WI38 (cell line): ENCODE measurements around the gene TBC1D9B.

ENCODE experiments used
- H3K4me3 ChIP-seq: 2 replicates; pipeline ENCODE4 v1.5.1; 2011; ENCODE audit warnings: low read depth, mild to moderate bottlenecking, control low read depth, low read length
- TF ChIP-seq, protein P1 (sequence below): IDR thresholded peaks from 2 replicates; pipeline ENCODE4 v1.5.1; 2012; ENCODE audit warnings: low read depth, mild to moderate bottlenecking, control low read depth, low read length

TBC1D9B gene

DNA sequence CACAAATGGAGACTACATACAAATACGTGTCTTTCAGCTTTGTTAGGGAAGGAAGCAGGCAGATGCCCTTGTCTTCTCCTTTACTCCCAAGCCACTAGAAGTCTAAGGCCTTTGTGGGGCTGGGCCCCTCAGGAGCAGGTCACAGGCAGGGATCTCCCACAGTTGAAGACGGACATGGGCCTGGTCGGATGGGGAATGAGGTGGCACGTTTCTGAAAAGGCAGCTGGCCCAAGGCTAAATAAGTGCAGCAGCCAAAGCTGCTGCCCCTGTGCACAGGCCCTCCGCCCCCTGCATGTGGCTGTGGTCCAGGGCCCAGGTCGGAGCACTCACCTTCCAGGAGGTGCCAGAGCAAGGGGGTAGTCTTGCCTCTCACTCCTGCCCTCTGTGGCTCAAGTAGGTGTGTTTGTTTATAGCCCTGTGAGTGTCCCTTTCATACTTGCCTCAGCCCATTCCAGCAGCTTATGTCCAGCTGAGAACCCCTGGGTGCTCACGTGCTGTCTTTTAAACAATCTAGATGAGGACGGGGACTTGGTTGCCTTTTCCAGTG, 85.2 kb downstream of the TBC1D9B start:
- peak overlapping the region; percentile 98 for H3K4me3 ChIP-seq
- TF ChIP-seq, protein P1, sequence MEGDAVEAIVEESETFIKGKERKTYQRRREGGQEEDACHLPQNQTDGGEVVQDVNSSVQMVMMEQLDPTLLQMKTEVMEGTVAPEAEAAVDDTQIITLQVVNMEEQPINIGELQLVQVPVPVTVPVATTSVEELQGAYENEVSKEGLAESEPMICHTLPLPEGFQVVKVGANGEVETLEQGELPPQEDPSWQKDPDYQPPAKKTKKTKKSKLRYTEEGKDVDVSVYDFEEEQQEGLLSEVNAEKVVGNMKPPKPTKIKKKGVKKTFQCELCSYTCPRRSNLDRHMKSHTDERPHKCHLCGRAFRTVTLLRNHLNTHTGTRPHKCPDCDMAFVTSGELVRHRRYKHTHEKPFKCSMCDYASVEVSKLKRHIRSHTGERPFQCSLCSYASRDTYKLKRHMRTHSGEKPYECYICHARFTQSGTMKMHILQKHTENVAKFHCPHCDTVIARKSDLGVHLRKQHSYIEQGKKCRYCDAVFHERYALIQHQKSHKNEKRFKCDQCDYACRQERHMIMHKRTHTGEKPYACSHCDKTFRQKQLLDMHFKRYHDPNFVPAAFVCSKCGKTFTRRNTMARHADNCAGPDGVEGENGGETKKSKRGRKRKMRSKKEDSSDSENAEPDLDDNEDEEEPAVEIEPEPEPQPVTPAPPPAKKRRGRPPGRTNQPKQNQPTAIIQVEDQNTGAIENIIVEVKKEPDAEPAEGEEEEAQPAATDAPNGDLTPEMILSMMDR, result no peak

DNA sequence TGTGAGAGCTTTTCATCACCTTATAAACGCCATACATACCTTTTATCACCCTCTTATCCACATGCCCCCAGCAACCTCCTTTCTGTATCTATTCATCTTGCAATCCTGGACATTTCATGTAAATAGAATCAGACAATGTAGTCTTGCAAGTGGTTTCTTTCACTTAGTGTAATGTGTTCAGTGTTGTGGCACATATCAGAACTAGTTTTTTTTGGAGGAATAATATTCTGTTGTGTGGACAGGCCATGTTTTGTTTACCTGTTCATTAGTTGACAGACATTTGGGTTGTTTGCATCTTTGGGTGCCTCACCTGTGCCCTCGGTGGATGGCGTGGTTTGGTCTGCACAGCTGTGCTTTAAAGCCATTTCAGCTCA, 85.7 kb downstream of the TBC1D9B start:
- H3K4me3 ChIP-seq, result peak overlapping the region; percentile 98

DNA sequence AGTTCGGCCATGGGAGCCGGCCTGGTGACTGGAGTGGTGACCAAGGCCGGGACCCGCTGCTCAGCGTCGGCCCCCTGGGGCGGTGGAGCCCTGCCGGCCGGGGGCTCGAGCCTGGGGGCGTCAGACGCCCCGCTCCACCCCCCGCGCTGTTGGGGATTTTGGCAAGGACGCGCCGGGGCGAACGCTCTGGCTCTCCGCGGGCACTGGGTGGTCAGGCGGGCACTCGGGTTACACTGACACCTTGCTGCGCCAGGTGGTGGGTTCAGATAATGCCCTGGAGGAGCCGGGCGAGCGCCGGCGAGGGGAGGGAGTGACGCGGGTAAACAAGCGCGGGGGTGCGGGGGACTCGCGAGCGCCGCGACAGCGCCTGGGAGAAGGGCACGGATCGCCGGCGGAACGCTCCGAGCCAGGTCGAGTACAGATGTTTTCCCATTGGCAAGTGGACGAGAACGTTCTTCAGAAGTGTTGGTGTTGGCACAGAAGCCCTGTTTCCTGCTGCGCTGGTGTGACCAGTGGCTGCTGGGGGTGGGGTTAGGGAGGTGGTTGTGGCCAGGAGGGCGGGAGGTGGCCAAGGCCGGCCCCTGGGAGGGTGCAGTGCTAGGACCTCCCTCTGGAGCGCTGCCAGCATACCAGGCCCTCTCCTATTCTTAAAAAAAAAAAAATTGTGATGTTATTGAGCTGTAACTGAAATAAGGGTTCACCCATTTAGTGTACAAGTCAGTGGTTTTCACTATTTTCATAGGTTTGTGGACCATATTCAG, 86.2 kb downstream of the TBC1D9B start:
- peak overlapping the region; percentile 98 for H3K4me3 ChIP-seq
- TF ChIP-seq, protein P1, result no peak

More for the DNA sequence above, 85.7 kb downstream of the TBC1D9B start:
- TF ChIP-seq, protein P1, result no peak

DNA sequence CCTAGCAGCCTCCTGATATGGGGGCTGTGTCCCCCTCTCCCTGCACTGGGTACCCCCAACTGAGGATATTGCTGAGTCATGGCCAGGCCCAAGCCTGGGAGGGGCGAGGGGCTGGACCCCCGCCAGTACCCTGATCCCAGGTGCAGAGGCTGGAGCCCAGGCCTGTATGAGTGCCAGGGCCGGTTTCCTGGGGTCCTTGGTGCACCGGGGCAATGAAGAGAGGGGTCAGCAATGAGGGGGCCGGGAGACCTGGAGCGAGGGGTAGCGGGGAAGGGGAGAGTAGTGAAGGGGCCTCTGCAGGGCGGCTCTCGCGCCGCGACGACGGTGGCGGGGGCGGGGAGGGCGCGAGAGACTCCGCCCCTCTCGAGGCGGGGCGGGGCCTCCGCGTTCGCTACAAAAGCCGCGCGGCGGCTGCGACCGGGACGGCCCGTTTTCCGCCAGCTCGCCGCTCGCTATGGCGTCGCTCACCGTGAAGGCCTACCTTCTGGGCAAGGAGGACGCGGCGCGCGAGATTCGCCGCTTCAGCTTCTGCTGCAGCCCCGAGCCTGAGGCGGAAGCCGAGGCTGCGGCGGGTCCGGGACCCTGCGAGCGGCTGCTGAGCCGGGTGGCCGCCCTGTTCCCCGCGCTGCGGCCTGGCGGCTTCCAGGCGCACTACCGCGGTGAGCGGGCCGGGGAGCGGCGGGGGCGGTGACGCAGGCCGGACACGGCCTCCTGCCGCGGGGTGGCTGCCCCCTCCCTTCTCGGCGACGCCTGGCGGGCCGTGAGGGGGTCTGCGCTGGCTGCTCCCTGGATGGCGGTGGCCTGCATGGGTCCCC, 87.0 kb downstream of the TBC1D9B start, which contains the start of gene SQSTM1:
Gene SQSTM1 (plus strand): TSS at position 423 of the 815 bp plus-strand sequence. CDS start 32 bp downstream, at position 455.
- H3K4me3 ChIP-seq, result peak within 1 kb of the TSS; percentile 98

DNA sequence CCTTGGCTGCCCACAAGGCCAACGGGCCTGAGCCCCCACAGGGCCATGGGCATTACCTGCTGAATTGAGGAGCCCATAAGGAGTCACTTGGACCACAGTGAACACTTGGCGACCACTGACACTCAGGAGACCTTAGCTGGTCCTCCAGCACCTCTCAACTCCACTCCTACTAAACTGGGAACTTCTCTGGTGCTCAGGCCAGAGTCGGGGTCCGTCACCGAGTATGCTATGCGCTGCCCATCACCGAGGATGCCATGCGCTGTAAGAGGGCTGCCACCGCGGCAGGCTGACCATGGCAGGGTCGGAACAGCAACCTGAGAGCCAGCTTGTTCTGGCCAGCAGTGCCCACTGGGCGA, 87.6 kb downstream of the TBC1D9B start:
- TF ChIP-seq, protein P1, result no peak
- H3K4me3 ChIP-seq, result peak overlapping the region; percentile 98

More for the DNA sequence above, 87.0 kb downstream of the TBC1D9B start, which contains the start of gene SQSTM1:
- TF ChIP-seq, protein P1, result no peak

DNA sequence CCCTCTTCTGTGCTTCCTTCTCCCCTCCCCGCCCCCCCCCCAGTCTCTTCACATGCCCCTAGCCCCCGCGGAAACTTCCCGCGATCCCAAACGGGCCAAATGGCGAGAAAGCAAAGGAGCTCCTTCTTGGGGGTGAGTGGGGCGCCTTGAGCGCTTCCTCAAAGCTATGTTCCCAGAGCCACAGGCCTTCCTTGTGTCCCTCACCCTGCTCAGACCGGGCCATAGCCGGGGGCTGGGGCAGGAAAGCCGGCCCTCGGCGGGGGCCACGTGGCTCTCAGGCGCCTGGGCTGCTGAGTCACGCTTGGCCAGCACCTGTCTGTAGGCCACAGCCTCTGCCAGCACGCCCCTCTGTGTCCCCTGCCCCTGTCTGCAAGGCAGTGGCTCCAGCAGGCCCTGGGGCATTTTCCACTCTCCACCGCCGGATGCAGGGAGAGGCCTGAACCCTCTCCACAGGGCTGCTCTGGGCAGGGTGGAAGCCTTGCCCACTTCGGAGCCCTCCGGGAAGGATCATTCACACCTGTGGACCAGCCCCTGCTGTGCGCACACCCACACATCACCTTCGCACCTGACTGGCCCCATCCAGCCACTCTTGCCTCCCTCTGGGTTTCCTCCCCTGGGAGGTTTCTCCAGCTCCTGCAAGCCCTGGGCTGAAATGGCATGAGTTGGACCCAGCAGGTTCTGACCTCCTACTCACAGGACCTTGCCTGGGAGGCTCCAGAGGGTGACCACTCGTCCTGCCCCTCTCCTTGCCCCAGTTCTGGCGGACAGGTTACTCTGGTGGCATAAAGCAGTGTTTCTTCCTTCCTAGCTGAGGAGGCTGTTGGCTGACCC, 88.2 kb downstream of the TBC1D9B start:
- no peak overlapping the region for H3K4me3 ChIP-seq
- TF ChIP-seq, protein P1, result no peak
